Measurements from ENCODE around the gene RAPGEF2. TPM values are rescaled to one million over a fixed set of nuclear protein-coding genes. Genes with fewer than 3 reads are reported as not detected.

RAPGEF2 gene
- total and polyA plus RNA-seq, 2 of the 8 experiments (the other 6 are each of a cell fraction or from before 2014, with no cell fraction given), result 24.4 to 48.6 TPM

DNA sequence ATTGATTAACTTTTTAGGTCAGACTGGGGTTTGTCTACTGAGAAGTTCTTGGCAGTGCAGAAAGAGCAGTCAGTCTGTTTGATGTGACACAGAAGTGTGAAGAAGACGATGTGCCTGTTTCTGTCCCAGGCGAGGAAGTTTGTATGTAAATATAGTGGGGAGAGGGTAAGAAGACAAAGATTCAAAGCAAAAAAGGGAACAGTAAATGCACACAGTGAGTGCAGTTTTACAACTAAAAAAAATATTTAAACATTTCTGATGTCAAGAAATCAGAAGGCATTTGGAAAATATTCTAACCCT lies 264.9 kb downstream of the RAPGEF2 start:
- Histone ChIP-seq H2BK12ac (ENCODE audit: low read depth, low read length) (no peak overlapping the region), H3K27ac (ENCODE audit: low read depth, low read length) (no peak overlapping the region), H2BK5ac (ENCODE audit: low read depth, low read length) (no peak overlapping the region), H2BK15ac (ENCODE audit: low read length) (no peak overlapping the region), H3K79me1 (ENCODE audit: low read depth, low read length) (no peaks in the 10 kb centered on the region), H3K4ac (replicated peaks; ENCODE audit: insufficient read length, low read depth, low read length) (no peak overlapping the region), H4K5ac (ENCODE audit: insufficient read length, low read depth, low read length) (no peak overlapping the region), H3K9ac (replicated peaks in 1 of 4; ENCODE audit: extremely low read depth in 1 of 4, low read depth in 3 of 4, low read length in 3 of 4) (no peak overlapping the region), H3K23me2 (ENCODE audit: low read depth, low read length) (no peaks in the 10 kb centered on the region), H2AFZ (ENCODE audit: low read length) (no peak overlapping the region), H3K4me2 (ENCODE audit: insufficient read depth in 1 of 2, low read depth in 2 of 2, low read length in 2 of 2) (no peak overlapping the region), H2BK20ac (ENCODE audit: low read length) (no peak overlapping the region), H3K4me3 (ENCODE audit: extremely low read depth in 1 of 4, insufficient read depth in 2 of 4, low read depth in 3 of 4, low read length in 4 of 4) (no peak overlapping the region), H3K23ac (ENCODE audit: insufficient read length) (no peak overlapping the region), H3K27me3 (replicated peaks in 1 of 4; ENCODE audit: control insufficient read depth in 3 of 4, extremely low read depth in 1 of 4, insufficient read depth in 3 of 4, low read length in 3 of 4) (no peaks in the 10 kb centered on the region), H4K8ac (ENCODE audit: extremely low read depth, insufficient read depth, low read length) (no peak overlapping the region), H3K4me1 (replicated peaks in 1 of 4; ENCODE audit: control insufficient read depth in 3 of 4, insufficient read depth in 4 of 4, low read length in 3 of 4) (no peaks in the 10 kb centered on the region), H3K14ac (ENCODE audit: insufficient read length) (no peak overlapping the region), H3K18ac (ENCODE audit: extremely low read depth, low read length) (no peak overlapping the region), H3K9me3 (ENCODE audit: insufficient read depth in 2 of 2, low read depth in 1 of 2, low read length in 1 of 2) (peaks cover 6 to 8% of the 10 kb centered on the region in 2 experiments), H2BK120ac (replicated peaks; ENCODE audit: low read depth, low read length) (no peak overlapping the region), H3K79me2 (ENCODE audit: control insufficient read depth in 1 of 2, insufficient read depth in 2 of 2, low read length in 2 of 2) (no peaks in the 10 kb centered on the region), H3K36me3 (ENCODE audit: control insufficient read depth in 2 of 4, insufficient read depth in 4 of 4, low read length in 3 of 4) (no peaks in the 10 kb centered on the region; a peak in 1 of 8 replicates), H4K91ac (replicated peaks; ENCODE audit: insufficient read length, low read length) (no peak overlapping the region), H2AK5ac (ENCODE audit: low read depth, low read length) (no peak overlapping the region), H3K56ac (replicated peaks; ENCODE audit: insufficient read length, low read depth, low read length) (no peak overlapping the region), H4K20me1 (replicated peaks in 1 of 2; ENCODE audit: control insufficient read depth in 1 of 2, insufficient read depth in 2 of 2, low read length in 2 of 2) (no peaks in the 10 kb centered on the region)
- DNase-seq (ENCODE audit: low read depth in 1 of 2, low spot score in 2 of 2), result no peak
- WGBS, 2 experiments (ENCODE audit: extremely low coverage in 1 of 2, insufficient coverage in 1 of 2, insufficient read length in 1 of 2, insufficient replicate concordance in 2 of 2, low coverage in 1 of 2, low lambda C conversion rate in 2 of 2, missing lambda C conversion rate in 1 of 2), result 91% methylated on average over 2 of the region's 2 CpGs; no CpG with 5 or more reads in 1 of the 2 experiments
- no peak for TF ChIP-seq RXRA (IDR thresholded peaks at IDR 0.05; ENCODE audit: insufficient read depth, low read depth, low read length)
- TF ChIP-seq BACH1 (IDR thresholded peaks at IDR 0.05; ENCODE audit: low read length), result no peak
- TF ChIP-seq, protein P1, sequence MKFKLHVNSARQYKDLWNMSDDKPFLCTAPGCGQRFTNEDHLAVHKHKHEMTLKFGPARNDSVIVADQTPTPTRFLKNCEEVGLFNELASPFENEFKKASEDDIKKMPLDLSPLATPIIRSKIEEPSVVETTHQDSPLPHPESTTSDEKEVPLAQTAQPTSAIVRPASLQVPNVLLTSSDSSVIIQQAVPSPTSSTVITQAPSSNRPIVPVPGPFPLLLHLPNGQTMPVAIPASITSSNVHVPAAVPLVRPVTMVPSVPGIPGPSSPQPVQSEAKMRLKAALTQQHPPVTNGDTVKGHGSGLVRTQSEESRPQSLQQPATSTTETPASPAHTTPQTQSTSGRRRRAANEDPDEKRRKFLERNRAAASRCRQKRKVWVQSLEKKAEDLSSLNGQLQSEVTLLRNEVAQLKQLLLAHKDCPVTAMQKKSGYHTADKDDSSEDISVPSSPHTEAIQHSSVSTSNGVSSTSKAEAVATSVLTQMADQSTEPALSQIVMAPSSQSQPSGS (IDR thresholded peaks at IDR 0.05; ENCODE audit: low read length), result no peak
- TF ChIP-seq CBX8 (IDR thresholded peaks at IDR 0.05; ENCODE audit: borderline replicate concordance, low read depth, low read length), result no peak
- ChIA-PET CTCF (ENCODE audit: partially characterized antibody) (no interaction called here), POLR2A (ENCODE audit: partially characterized antibody) (no interaction called here)
- no peak for FAIRE-seq

Data from H1 (cell line).